ENCODE results near the gene AURKB. TPM values are rescaled to one million over a fixed set of nuclear protein-coding genes. Genes with fewer than 3 reads are reported as not detected.

The AURKB gene
- total and polyA plus RNA-seq, 2 of the 4 experiments (the other 2 are of a cell fraction) = 45.9 to 62.0 TPM

GRCh38 chr17:8173871-8174322 lies 36.5 kb downstream of the AURKB start:
- peaks cover 12% of the 10 kb centered on the region for H3K4me1 ChIP-seq (ENCODE audit: control insufficient read depth, insufficient read depth, low read length)
- H3K14ac ChIP-seq (replicated peaks; ENCODE audit: low read depth, low read length) = peak overlapping the region; percentile 39
- BruUV-seq (replicated peaks) = no TSS peak
- H2AK5ac ChIP-seq (ENCODE audit: low read depth, low read length) = peak overlapping the region; percentile 83; the same call in 1 of the 2 replicates
- H3K9me1 ChIP-seq (ENCODE audit: insufficient read depth, low read length) = peaks cover 21% of the 10 kb centered on the region
- H2BK20ac ChIP-seq (ENCODE audit: low read depth, low read length) = no peak overlapping the region
- peak overlapping the region; percentile 63 to 82 for H4K8ac ChIP-seq (ENCODE audit: low read depth in 2 of 2, low read length in 2 of 2)
- DNase-seq (no peak), ATAC-seq (ENCODE audit: low read depth) (peak; percentile 8)
- ChIA-PET CTCF (interaction anchor here (0.7 kb wide), 1 partner anchor 20 kb away, joined by 3 read pairs; no protein-coding TSS in a partner anchor), POLR2A (ENCODE audit: unreplicated experiment) (interaction anchor here (0.7 to 1.2 kb wide), 9 partner anchors 9 to 54 kb away, joined by 3 to 8 read pairs (median 4); no protein-coding TSS in a partner anchor)
- H2BK120ac ChIP-seq (ENCODE audit: low read depth, low read length) = peak overlapping the region; percentile 64; the same call in 1 of the 2 replicates
- 0% methylated on average over 5 of the region's 14 CpGs; no CpG with 5 or more reads in 1 of the 2 experiments for WGBS, 2 experiments (ENCODE audit: extremely low coverage in 2 of 2, insufficient read length in 1 of 2)
- H2BK5ac ChIP-seq (ENCODE audit: low read depth, low read length, poor library complexity, severe bottlenecking) = peak overlapping the region; percentile 79
- TF ChIP-seq MAFK (IDR thresholded peaks at IDR 0.05; ENCODE audit: low read depth, low read length) (0 out of 2 replicates have a peak, but pooled peaks have one; percentile 30), CTCF (conservative IDR thresholded peaks at IDR 0.05; ENCODE audit: low read depth, low read length) (no peak), POLR2A (IDR thresholded peaks at IDR 0.05; ENCODE audit: low read depth, low read length) (no peak)
- in situ Hi-C loops (cut with MboI; ENCODE audit: low sequenced_read_pairs) = loop anchor here (25.0 kb wide), 1 partner anchor 937 kb away; the partner anchor contains the start of genes DVL2, GABARAP and PHF23
- dilution Hi-C loops (cut with HindIII; ENCODE audit: low sequenced_read_pairs, unreplicated experiment) = no loop called here
- H4K91ac ChIP-seq (ENCODE audit: insufficient read depth, low read depth, low read length) = peak overlapping the region; percentile 52; the same call in 1 of the 2 replicates
- peak overlapping the region; percentile 95 for H4K5ac ChIP-seq (ENCODE audit: low read depth, low read length)
- peak overlapping the region; percentile 88 for H2AK9ac ChIP-seq (replicated peaks; ENCODE audit: low read depth, low read length, poor library complexity)
- H2AFZ ChIP-seq (replicated peaks; ENCODE audit: low read length, poor library complexity) = peak overlapping the region; percentile 84
- no peaks in the 10 kb centered on the region for H3K9me3 ChIP-seq (ENCODE audit: control insufficient read depth, insufficient read depth, low read length)
- H3K4me3 ChIP-seq (ENCODE audit: insufficient read depth, low read depth, low read length) = peak overlapping the region; percentile 51
- peak overlapping the region; percentile 71; the same call in 1 of the 2 replicates for H3K23ac ChIP-seq (ENCODE audit: low read depth, low read length)
- no peaks in the 10 kb centered on the region for H3K36me3 ChIP-seq (ENCODE audit: control insufficient read depth, insufficient read depth, low read length)
- peak overlapping the region; percentile 95 for H3K4me2 ChIP-seq (ENCODE audit: low read depth, low read length)
- H3K27ac ChIP-seq (ENCODE audit: insufficient read depth, low read length) = peak overlapping the region; percentile 64
- H3K9ac ChIP-seq (ENCODE audit: low read depth, low read length) = peak overlapping the region; percentile 83
- peak overlapping the region; percentile 37; the same call in 1 of the 2 replicates for H3K56ac ChIP-seq (ENCODE audit: extremely low read depth, insufficient read depth, low read length)
- H3K79me1 ChIP-seq (ENCODE audit: low read depth in 1 of 2, low read length in 2 of 2) = peaks cover 9 to 30% of the 10 kb centered on the region in 2 experiments; a peak in 3 of 4 replicates
- H3K27me3 ChIP-seq (ENCODE audit: control insufficient read depth, insufficient read depth, low read length) = no peaks in the 10 kb centered on the region
- peaks cover 8% of the 10 kb centered on the region; the same call in 1 of the 2 replicates for H4K20me1 ChIP-seq (ENCODE audit: insufficient read depth, low read length)
- intact Hi-C loops (cut with micrococcal nuclease) = loop anchor here (1.0 kb wide), 1 partner anchor 36 kb away; no protein-coding TSS in a partner anchor
- H3K18ac ChIP-seq (ENCODE audit: low read depth, low read length) = peak overlapping the region; percentile 70
- 0 out of 3 replicates have a peak overlapping the region, but pooled peaks have one; percentile 5 for H2BK15ac ChIP-seq (ENCODE audit: low read depth, low read length)
- H3K4ac ChIP-seq (ENCODE audit: low read depth, low read length) = peak overlapping the region; percentile 79
